HUES6 (cell line): ENCODE data around the gene SIPA1L2.

Experiments
- H3K27ac ChIP-seq: 2 replicates; pipeline ENCODE4 v1.7.0; 2013; ENCODE audit warnings: low read depth, mild to moderate bottlenecking, low read length, inconsistent platforms
- H3K27me3 ChIP-seq: 2 replicates; pipeline ENCODE4 v1.6.1; 2013; ENCODE audit warnings: low read length; ENCODE audit not compliant: control insufficient read depth, insufficient read depth
- H3K36me3 ChIP-seq: 2 replicates; pipeline ENCODE4 v1.6.1; 2013; ENCODE audit warnings: low read length; ENCODE audit not compliant: control insufficient read depth, insufficient read depth
- H3K4me1 ChIP-seq: 2 replicates; pipeline ENCODE4 v1.6.1; 2013; ENCODE audit warnings: low read length; ENCODE audit not compliant: control insufficient read depth, insufficient read depth
- H3K4me3 ChIP-seq: 2 replicates; pipeline ENCODE4 v1.5.1; 2013; ENCODE audit warnings: low read depth, low read length
- H3K9ac ChIP-seq: one replicate; pipeline ENCODE4 v1.6.1; 2013; ENCODE audit warnings: mild to moderate bottlenecking, low read length
- H3K9me3 ChIP-seq: 2 replicates; pipeline ENCODE4 v1.6.1; 2013; ENCODE audit warnings: low read depth, low read length; ENCODE audit not compliant: control insufficient read depth, insufficient read depth

Gene SIPA1L2

GRCh38 chr1:232643251-232643650, 13.3 kb upstream of the SIPA1L2 start:
- H3K4me3 ChIP-seq, result no peak overlapping the region
- H3K9me3 ChIP-seq, result no peaks in the 10 kb centered on the region
- no peak overlapping the region for H3K27ac ChIP-seq
- no peaks in the 10 kb centered on the region for H3K36me3 ChIP-seq
- no peak overlapping the region for H3K9ac ChIP-seq
- no peaks in the 10 kb centered on the region for H3K4me1 ChIP-seq
- no peaks in the 10 kb centered on the region for H3K27me3 ChIP-seq

- H3K4me3 ChIP-seq, result no peak overlapping the region
- no peaks in the 10 kb centered on the region for H3K9me3 ChIP-seq
- no peak overlapping the region for H3K27ac ChIP-seq
- H3K4me1 ChIP-seq, result no peaks in the 10 kb centered on the region
- H3K36me3 ChIP-seq, result no peaks in the 10 kb centered on the region
- no peaks in the 10 kb centered on the region for H3K27me3 ChIP-seq
- no peak overlapping the region for H3K9ac ChIP-seq
These were observed 11.6 kb upstream of the SIPA1L2 start for GRCh38 chr1:232641507-232641906.

DNA sequence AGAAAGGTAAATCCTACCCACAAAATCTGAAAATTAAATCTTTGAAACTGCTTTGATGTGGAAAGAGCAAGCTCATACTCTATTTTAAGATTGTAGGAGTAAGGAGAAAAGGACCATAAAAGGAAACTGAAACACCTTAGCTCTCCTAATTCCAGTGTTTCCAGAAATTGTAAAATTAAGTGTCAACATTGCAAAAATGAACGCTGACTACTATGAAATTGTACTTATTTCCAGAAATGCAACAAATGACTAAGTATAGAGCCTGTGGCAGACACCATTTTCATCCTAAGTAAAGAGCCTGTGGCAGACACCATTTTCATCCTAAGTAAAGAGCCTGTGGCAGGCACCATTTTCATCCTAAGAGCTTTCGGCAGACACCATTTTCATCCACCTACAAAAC, 6.9 kb upstream of the SIPA1L2 start:
- no peak overlapping the region for H3K9ac ChIP-seq

GRCh38 chr1:232635778-232636356, 5.9 kb upstream of the SIPA1L2 start:
- H3K9ac ChIP-seq, result no peak overlapping the region
- no peak overlapping the region for H3K27ac ChIP-seq
- H3K4me1 ChIP-seq, result no peaks in the 10 kb centered on the region
- no peak overlapping the region for H3K4me3 ChIP-seq
- H3K36me3 ChIP-seq, result no peaks in the 10 kb centered on the region
- H3K27me3 ChIP-seq, result peaks cover 13% of the 10 kb centered on the region; the same call in 1 of the 2 replicates
- H3K9me3 ChIP-seq, result no peaks in the 10 kb centered on the region

More for the DNA sequence above, 6.9 kb upstream of the SIPA1L2 start:
- H3K4me3 ChIP-seq, result no peak overlapping the region
- no peak overlapping the region for H3K27ac ChIP-seq
- H3K36me3 ChIP-seq, result no peaks in the 10 kb centered on the region
- no peaks in the 10 kb centered on the region for H3K4me1 ChIP-seq
- H3K27me3 ChIP-seq, result peaks cover 5% of the 10 kb centered on the region; the same call in 1 of the 2 replicates
- no peaks in the 10 kb centered on the region for H3K9me3 ChIP-seq

GRCh38 chr1:232635279-232635678, 5.3 kb upstream of the SIPA1L2 start:
- H3K9ac ChIP-seq, result no peak overlapping the region
- H3K4me3 ChIP-seq, result no peak overlapping the region

GRCh38 chr1:232634096-232634495, 4.2 kb upstream of the SIPA1L2 start:
- no peak overlapping the region for H3K27ac ChIP-seq
- no peaks in the 10 kb centered on the region for H3K4me1 ChIP-seq
- H3K36me3 ChIP-seq, result no peaks in the 10 kb centered on the region
- no peak overlapping the region for H3K4me3 ChIP-seq
- no peak overlapping the region for H3K9ac ChIP-seq
- no peaks in the 10 kb centered on the region for H3K9me3 ChIP-seq
- peaks cover 16% of the 10 kb centered on the region; the same call in 1 of the 2 replicates for H3K27me3 ChIP-seq

More at GRCh38 chr1:232635279-232635678, 5.3 kb upstream of the SIPA1L2 start:
- Histone ChIP-seq H3K27ac (no peak overlapping the region), H3K27me3 (peaks cover 14% of the 10 kb centered on the region; the same call in 1 of the 2 replicates), H3K4me1 (no peaks in the 10 kb centered on the region), H3K9me3 (no peaks in the 10 kb centered on the region), H3K36me3 (no peaks in the 10 kb centered on the region)

DNA sequence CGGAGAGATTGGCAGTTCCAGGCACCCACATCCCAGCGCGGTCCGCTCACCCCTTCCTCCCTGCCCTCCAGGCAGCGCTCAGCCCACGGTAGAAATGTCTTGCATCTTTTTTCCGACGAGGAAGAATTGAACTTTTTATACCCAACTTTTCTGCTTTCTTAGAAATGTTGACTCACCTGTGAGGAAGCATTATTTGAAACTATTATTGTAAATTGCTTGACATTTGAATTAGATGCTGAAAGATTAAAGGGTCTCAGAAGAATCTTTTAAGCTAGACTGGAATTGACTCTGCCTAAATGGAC, 912 bp upstream of the SIPA1L2 start:
- Histone ChIP-seq H3K4me3 (peak overlapping the region; percentile 92), H3K9ac (peak overlapping the region; percentile 79)

DNA sequence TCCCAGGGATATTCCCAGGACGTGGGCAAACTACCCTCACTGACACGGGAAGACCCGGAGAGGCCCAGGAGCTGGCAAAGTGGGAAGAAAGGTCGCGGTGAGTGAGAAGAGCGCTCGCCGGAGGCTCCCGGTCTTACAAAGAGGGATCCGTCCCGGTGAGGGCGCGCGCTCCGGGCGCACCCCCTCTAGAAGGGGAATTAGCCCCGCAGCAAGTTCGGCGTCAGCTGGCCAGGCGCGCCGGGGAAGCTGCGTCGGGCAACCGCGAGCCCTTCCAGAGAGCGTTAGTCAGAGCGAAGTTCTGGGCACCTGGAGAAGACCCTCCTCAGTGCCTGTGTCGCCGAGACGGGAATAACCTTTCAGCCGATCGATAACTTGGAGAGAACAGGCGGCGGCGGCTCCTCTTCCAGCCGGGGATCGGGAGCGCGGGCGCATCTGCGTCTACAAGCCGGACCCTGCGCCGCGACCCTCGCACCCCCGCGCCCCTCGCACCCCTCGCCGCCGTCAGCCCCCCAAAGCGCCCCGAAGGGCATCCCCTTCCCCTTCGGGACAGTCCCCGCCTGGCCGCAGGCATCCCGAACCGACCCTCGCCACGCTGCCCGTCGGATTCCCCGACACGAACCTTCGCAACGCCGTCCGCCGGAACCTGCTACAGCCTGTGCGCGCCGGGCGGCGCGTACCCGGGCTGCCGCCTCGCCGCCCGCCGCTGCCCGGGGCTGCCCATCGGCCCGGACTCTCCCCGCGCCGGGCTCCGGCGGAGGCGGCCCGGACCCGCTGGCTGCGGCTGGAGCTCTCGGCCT, 485 bp downstream of the SIPA1L2 start:
- Histone ChIP-seq H3K27me3 (peaks cover 24% of the 10 kb centered on the region; the same call in 1 of the 2 replicates), H3K4me1 (peaks cover 34% of the 10 kb centered on the region), H3K27ac (peak overlapping the region; percentile 36; the same call in 1 of the 2 replicates), H3K9me3 (no peaks in the 10 kb centered on the region), H3K9ac (peak overlapping the region; percentile 85), H3K36me3 (no peaks in the 10 kb centered on the region), H3K4me3 (peak overlapping the region; percentile 92)

More for the DNA sequence above, 912 bp upstream of the SIPA1L2 start:
- Histone ChIP-seq H3K27me3 (peaks cover 24% of the 10 kb centered on the region; the same call in 1 of the 2 replicates), H3K27ac (no peak overlapping the region), H3K9me3 (no peaks in the 10 kb centered on the region), H3K36me3 (no peaks in the 10 kb centered on the region), H3K4me1 (peaks cover 22% of the 10 kb centered on the region)

GRCh38 chr1:232628335-232629249, 1.3 kb downstream of the SIPA1L2 start:
- H3K27me3 ChIP-seq, result peaks cover 24% of the 10 kb centered on the region; the same call in 1 of the 2 replicates
- H3K4me3 ChIP-seq, result peak overlapping the region; percentile 92
- H3K27ac ChIP-seq, result peak overlapping the region; percentile 36; the same call in 1 of the 2 replicates
- H3K36me3 ChIP-seq, result no peaks in the 10 kb centered on the region
- H3K4me1 ChIP-seq, result peaks cover 35% of the 10 kb centered on the region
- no peaks in the 10 kb centered on the region for H3K9me3 ChIP-seq
- peak overlapping the region; percentile 85 for H3K9ac ChIP-seq

DNA sequence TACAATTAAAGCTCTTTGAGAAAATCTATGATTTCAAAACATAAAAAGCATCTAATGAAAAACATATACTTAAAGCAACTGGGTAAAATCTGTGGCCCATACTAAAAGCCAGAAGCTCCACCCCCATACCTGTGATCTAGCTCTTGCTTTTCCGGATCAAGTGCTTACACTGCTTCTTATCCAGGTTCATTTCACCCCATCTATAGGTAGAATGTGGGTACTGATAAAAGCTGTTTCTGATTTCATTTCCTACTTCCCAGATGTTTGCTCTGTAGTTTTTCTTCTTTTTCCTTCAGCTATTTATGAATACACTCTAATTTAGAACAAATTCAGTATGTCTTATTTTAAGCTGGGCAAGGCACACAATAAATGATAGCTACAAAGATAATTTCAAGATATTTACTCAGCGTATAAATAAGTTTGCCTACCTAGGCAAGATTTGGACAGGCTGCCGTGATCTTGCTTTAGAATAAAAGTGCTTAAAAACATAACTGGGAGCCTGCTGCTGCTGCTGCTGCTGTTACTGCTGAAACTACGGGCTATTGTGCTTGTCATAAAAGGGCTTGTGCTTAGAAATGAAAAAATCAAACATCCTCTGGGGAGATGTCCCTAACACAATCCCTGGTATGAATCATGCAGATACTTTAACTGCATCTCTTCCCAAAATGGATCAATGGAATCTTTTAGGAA, 2.1 kb downstream of the SIPA1L2 start:
- Histone ChIP-seq H3K36me3 (no peaks in the 10 kb centered on the region), H3K4me3 (peak overlapping the region; percentile 92), H3K27me3 (peaks cover 24% of the 10 kb centered on the region; the same call in 1 of the 2 replicates), H3K27ac (no peak overlapping the region), H3K9ac (peak overlapping the region; percentile 85), H3K4me1 (peaks cover 41% of the 10 kb centered on the region), H3K9me3 (no peaks in the 10 kb centered on the region)
